Measurements from ENCODE around the gene KIF5C. TPM values are rescaled to one million over a fixed set of nuclear protein-coding genes. Genes with fewer than 3 reads are reported as not detected.

Gene KIF5C
- total RNA-seq, 2 donors from 2014 or later: 2.0 to 2.6 TPM

DNA sequence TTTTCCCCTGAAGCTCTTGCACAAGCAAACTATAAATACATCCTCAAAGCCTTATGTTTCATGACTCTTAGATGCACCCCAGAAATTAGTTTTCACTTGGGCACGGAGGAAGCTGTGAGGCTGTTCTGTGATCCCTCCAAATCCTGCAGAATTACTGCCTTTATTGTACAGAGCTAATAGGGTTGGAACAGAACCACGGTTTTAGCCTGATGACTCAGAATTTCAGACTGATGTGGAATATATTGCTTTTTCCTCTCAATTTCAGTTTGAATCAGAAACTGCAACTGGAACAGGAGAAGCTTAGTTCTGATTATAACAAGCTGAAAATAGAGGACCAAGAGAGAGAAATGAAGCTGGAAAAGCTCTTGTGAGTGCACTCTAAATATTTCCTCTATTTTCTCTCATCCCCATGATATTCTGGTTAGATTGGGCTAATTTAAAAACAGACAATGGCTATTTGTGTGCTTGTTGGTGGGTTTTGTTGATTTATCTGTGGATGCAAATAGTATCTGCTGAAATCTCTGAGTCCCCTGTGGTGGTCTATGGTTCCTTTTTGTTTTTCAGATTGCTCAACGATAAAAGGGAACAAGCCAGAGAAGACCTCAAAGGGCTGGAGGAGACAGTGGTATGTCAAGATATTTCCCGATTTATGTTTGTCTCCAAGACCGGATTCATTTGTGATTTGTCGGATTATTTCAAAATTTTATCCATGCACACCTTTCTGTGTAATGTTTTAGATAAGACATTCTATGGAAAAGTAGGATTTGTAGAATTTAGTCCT is 125.3 kb downstream of the KIF5C start:
- DNase-seq (no peak), ATAC-seq (no peak)
- intact Hi-C loops (cut with DNase I): no loop called here
- WGBS, 2 donors: 58 to 61% methylated on average over 6 of the region's 6 CpGs
- Histone ChIP-seq H3K36me3 (replicated peaks in 1 of 2; ENCODE audit: insufficient read depth in 1 of 2, low read depth in 2 of 2) (no peaks in the 10 kb centered on the region), H3K27ac (no peak overlapping the region), H3K9me3 (no peaks in the 10 kb centered on the region), H3K27me3 (no peaks in the 10 kb centered on the region), H3K4me3 (no peak overlapping the region), H3K4me1 (no peaks in the 10 kb centered on the region)
- TF ChIP-seq POLR2A (IDR thresholded peaks at IDR 0.05): no peak
- TF ChIP-seq, protein P1, sequence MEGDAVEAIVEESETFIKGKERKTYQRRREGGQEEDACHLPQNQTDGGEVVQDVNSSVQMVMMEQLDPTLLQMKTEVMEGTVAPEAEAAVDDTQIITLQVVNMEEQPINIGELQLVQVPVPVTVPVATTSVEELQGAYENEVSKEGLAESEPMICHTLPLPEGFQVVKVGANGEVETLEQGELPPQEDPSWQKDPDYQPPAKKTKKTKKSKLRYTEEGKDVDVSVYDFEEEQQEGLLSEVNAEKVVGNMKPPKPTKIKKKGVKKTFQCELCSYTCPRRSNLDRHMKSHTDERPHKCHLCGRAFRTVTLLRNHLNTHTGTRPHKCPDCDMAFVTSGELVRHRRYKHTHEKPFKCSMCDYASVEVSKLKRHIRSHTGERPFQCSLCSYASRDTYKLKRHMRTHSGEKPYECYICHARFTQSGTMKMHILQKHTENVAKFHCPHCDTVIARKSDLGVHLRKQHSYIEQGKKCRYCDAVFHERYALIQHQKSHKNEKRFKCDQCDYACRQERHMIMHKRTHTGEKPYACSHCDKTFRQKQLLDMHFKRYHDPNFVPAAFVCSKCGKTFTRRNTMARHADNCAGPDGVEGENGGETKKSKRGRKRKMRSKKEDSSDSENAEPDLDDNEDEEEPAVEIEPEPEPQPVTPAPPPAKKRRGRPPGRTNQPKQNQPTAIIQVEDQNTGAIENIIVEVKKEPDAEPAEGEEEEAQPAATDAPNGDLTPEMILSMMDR (IDR thresholded peaks at IDR 0.05): no peak

DNA sequence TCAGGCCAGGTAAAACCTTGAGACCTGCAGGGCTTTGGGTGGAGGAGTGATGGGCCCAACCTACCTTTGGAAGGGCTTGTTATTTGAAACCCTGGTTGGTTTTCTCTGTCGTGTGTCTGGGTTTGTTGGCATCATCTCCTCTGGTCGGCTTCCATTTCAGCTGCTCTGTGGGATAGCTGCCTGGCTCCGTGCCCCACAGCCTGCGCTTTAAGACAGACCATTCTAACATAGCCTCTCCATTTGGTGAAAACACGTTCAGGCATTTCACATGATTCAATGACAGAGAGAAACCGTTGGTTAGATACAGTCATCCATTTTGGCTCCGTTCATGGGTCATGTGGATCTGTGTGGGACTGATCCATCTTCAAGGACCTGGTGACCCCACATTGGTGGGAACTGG is 126.5 kb downstream of the KIF5C start:
- no peak for ATAC-seq
- H3K36me3 ChIP-seq (replicated peaks in 1 of 2; ENCODE audit: insufficient read depth in 1 of 2, low read depth in 2 of 2): no peaks in the 10 kb centered on the region

DNA sequence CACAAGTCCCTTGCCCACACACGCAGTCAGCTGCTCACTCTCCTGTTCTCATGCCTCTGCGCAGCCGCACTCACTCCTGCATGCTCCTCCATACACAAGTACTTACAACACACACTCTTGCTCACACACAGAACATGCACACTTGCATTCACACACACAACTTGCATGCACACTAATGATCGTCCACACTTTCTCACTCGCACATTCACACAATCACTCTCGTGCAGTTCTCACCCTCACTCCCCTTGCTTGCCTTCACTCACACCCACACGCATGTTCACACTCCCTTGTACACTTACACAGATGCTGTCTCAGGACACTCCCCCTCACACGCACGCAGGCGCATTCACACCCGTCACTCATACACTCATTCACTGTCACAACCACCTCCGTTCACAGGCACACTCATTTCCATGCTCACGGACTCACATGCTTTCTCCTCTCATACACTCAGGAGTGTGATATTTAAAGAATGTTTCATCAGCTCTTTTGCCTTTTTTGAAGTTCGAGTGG is 127.4 kb downstream of the KIF5C start:
- no peaks in the 10 kb centered on the region for H3K4me1 ChIP-seq
- ATAC-seq: no peak
- 88 to 92% methylated on average over 14 of the region's 14 CpGs for WGBS, 2 donors
- H3K36me3 ChIP-seq (replicated peaks in 1 of 2; ENCODE audit: insufficient read depth in 1 of 2, low read depth in 2 of 2): no peaks in the 10 kb centered on the region
- no peaks in the 10 kb centered on the region for H3K27me3 ChIP-seq
- intact Hi-C loops (cut with DNase I): no loop called here
- TF ChIP-seq, protein P1 (IDR thresholded peaks at IDR 0.05): no peak
- no peak for TF ChIP-seq POLR2A (IDR thresholded peaks at IDR 0.05)
- H3K27ac ChIP-seq: no peak overlapping the region
- no peaks in the 10 kb centered on the region for H3K9me3 ChIP-seq
- H3K4me3 ChIP-seq: no peak overlapping the region
- DNase-seq: no peak

More for the DNA sequence above, 126.5 kb downstream of the KIF5C start:
- H3K4me1 ChIP-seq: no peaks in the 10 kb centered on the region
- TF ChIP-seq POLR2A (IDR thresholded peaks at IDR 0.05): no peak
- TF ChIP-seq, protein P1 (IDR thresholded peaks at IDR 0.05): no peak
- intact Hi-C loops (cut with DNase I): no loop called here
- H3K9me3 ChIP-seq: no peaks in the 10 kb centered on the region
- H3K4me3 ChIP-seq: no peak overlapping the region
- no peaks in the 10 kb centered on the region for H3K27me3 ChIP-seq
- WGBS, 2 donors: 76 to 83% methylated on average over 6 to 7 of the region's 7 CpGs
- no peak overlapping the region for H3K27ac ChIP-seq
- DNase-seq: no peak

DNA sequence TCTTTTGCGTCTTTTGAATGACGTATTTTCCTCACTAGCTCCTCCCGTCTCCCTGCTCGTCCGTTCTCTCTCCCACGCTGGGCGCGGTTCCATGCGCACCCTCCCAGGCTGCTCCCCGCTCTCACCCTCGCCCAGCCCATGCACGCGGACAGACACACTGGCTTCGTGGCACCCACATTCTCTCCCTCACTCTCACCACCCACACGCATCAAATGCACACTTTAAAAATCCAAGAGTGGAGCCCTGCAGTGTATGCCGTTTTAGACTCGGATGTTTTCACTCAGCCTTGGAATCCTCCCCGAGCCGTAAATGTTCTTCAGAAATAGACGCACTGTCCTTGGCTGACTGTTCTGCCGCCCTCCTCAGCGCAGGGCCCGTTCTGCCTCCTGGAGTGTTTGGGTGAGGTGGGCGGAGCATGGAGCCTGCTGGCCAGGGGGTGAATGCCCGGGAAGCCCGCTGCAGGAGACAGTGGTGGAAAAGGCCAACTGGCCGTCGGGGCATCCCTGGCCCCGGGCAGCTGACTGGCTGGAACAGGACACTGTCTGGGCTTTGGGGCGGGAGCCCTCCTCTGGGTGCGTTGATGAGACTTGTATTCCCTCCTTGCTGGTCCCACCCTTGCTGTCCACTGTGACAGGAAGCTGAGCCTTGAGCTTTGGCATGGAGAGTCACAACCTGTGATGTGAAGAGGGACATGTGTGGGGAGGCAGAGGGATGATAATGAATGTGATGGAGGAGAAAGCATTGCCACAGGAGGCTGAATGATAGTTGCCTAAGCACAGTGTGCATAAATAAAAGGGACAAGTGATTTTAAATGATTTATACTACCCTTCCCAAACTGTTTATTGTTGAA is 128.1 kb downstream of the KIF5C start:
- WGBS, 2 donors: 90 to 95% methylated on average over 29 to 31 of the region's 31 CpGs
- ATAC-seq (no peak), DNase-seq (no peak)
- Histone ChIP-seq H3K4me1 (no peaks in the 10 kb centered on the region), H3K27me3 (no peaks in the 10 kb centered on the region), H3K27ac (no peak overlapping the region), H3K4me3 (no peak overlapping the region), H3K36me3 (replicated peaks in 1 of 2; ENCODE audit: insufficient read depth in 1 of 2, low read depth in 2 of 2) (no peaks in the 10 kb centered on the region), H3K9me3 (no peaks in the 10 kb centered on the region)
- TF ChIP-seq POLR2A (IDR thresholded peaks at IDR 0.05): no peak
- TF ChIP-seq, protein P1 (IDR thresholded peaks at IDR 0.05): no peak
- intact Hi-C loops (cut with DNase I): no loop called here

All from body of pancreas (tissue), 4 donors.